ENCODE data around the gene SHQ1.

GRCh38 chr3:72761410-72761809 is 86.8 kb downstream of the SHQ1 start:
- TF ChIP-seq CTCF (IDR thresholded peaks at IDR 0.05) (no peak), POLR2A (IDR thresholded peaks at IDR 0.05) (no peak)
